GM23338 (cell line): ENCODE measurements around the gene RPL10. TPM values are rescaled to one million over a fixed set of nuclear protein-coding genes. Genes with fewer than 3 reads are reported as not detected.

Experiments used
- ATAC-seq: fragments of 200-7000 bp; cut with Tn5 transposase; 3 replicates; pipeline ENCODE4 v1.9.1; 2020
- DNase-seq: peaks from one replicate; pipeline ENCODE4 v3.0.0-alpha.2; 2015; ENCODE audit warnings: low spot score
- H2AFZ ChIP-seq: fragments of 200-600 bp; sonication (generic); 2 replicates; pipeline ENCODE4 v1.8.0; 2016; ENCODE audit warnings: antibody characterized with exemption, mild to moderate bottlenecking, moderate library complexity
- H3F3A ChIP-seq: fragments of 200-600 bp; sonication (generic); replicated peaks from 2 replicates; pipeline ENCODE4 v1.8.0; 2017; ENCODE audit warnings: antibody characterized with exemption, mixed run types, low read depth
- H3K27ac ChIP-seq: fragments of 200-600 bp; sonication (generic); 2 replicates; pipeline ENCODE4 v1.6.1; 2016; ENCODE audit warnings: low read depth
- H3K27me3 ChIP-seq: fragments of 200-600 bp; sonication (generic); 2 replicates; pipeline ENCODE4 v1.8.0; 2016; ENCODE audit warnings: mild to moderate bottlenecking, mixed run types, moderate library complexity; ENCODE audit not compliant: insufficient read depth
- H3K36me3 ChIP-seq: fragments of 200-600 bp; sonication (generic); 2 replicates; pipeline ENCODE4 v1.8.0; 2016; ENCODE audit warnings: mild to moderate bottlenecking; ENCODE audit not compliant: insufficient read depth
- H3K4me1 ChIP-seq: fragments of 200-600 bp; sonication (generic); 2 replicates; pipeline ENCODE4 v1.8.0; 2016; ENCODE audit warnings: mild to moderate bottlenecking, moderate library complexity; ENCODE audit not compliant: insufficient read depth
- H3K4me2 ChIP-seq: fragments of 200-600 bp; sonication (generic); 2 replicates; pipeline ENCODE4 v1.7.1; 2017; ENCODE audit warnings: mixed run types
- H3K4me3 ChIP-seq: fragments of 200-600 bp; sonication (generic); 2 replicates; pipeline ENCODE4 v1.6.1; 2016; ENCODE audit warnings: mixed run types
- H3K79me2 ChIP-seq: fragments of 200-600 bp; sonication (generic); replicated peaks from 2 replicates; pipeline ENCODE4 v1.8.0; 2017; ENCODE audit warnings: mild to moderate bottlenecking; ENCODE audit not compliant: insufficient read depth
- H3K9me2 ChIP-seq: fragments of 200-600 bp; sonication (generic); 2 replicates; pipeline ENCODE4 v1.8.0; 2017; ENCODE audit not compliant: insufficient read depth
- H4K20me1 ChIP-seq: fragments of 200-600 bp; sonication (generic); replicated peaks from 2 replicates; pipeline ENCODE4 v1.8.0; 2017; ENCODE audit warnings: mild to moderate bottlenecking; ENCODE audit not compliant: insufficient read depth
- H3K27ac Mint-ChIP-seq: 2 replicates; pipeline ENCODE4 v1.8.0; 2020; ENCODE audit warnings: inconsistent platforms, mild to moderate bottlenecking, moderate library complexity, mixed read lengths
- H3K27me3 Mint-ChIP-seq: 3 replicates; pipeline ENCODE4 v1.8.0; 2022; ENCODE audit warnings: low read depth, mild to moderate bottlenecking, moderate library complexity, mixed read lengths, inconsistent platforms; ENCODE audit not compliant: insufficient read depth, poor library complexity
- H3K36me3 Mint-ChIP-seq: 3 replicates; pipeline ENCODE4 v1.8.0; 2021; ENCODE audit warnings: low read depth, mild to moderate bottlenecking, inconsistent platforms, moderate library complexity, mixed read lengths
- H3K4me1 Mint-ChIP-seq: 3 replicates; pipeline ENCODE4 v1.8.0; 2020; ENCODE audit warnings: mild to moderate bottlenecking, inconsistent platforms, mixed read lengths
- H3K4me3 Mint-ChIP-seq: 3 replicates; pipeline ENCODE4 v1.8.0; 2021; ENCODE audit warnings: moderate library complexity, mild to moderate bottlenecking, inconsistent platforms, mixed read lengths
- H3K9me3 Mint-ChIP-seq: 3 replicates; pipeline ENCODE4 v1.8.0; 2020; ENCODE audit warnings: moderate library complexity, mild to moderate bottlenecking, inconsistent platforms, mixed read lengths
- CREB1 ChIP-seq: fragments of 250-450 bp; sonication (Bioruptor Pico); IDR thresholded peaks from 2 replicates; pipeline ENCODE4 v1.5.0; 2020; ENCODE audit warnings: low read depth, mild to moderate bottlenecking, moderate library complexity
- EZH2 ChIP-seq: fragments of 200-600 bp; sonication (generic); IDR thresholded peaks from one replicate; pipeline ENCODE4 v1.8.0; 2017; ENCODE audit warnings: antibody characterized with exemption, mild to moderate bottlenecking, low read depth; ENCODE audit not compliant: unreplicated experiment
- EZH2phosphoT487 ChIP-seq: fragments of 200-600 bp; sonication (generic); IDR thresholded peaks from one replicate; pipeline ENCODE4 v1.8.1; 2018; ENCODE audit warnings: antibody characterized with exemption; ENCODE audit not compliant: unreplicated experiment
- POLR2AphosphoS5 ChIP-seq: IDR thresholded peaks from 2 replicates; pipeline ENCODE4 v1.6.1; 2016; ENCODE audit warnings: antibody characterized with exemption, low read depth
- ZNF114 ChIP-seq: fragments of 250-450 bp; sonication (Bioruptor Pico); IDR thresholded peaks from 2 replicates; pipeline ENCODE4 v1.5.0; 2020; ENCODE audit warnings: mild to moderate bottlenecking, moderate library complexity
- polyA plus RNA-seq: library from polyadenylated mRNA; unstranded; fragments of >200 nt; fragmentation: Nextera tagmentation; extraction: Ambion mirVana; gene quantifications from 2 replicates; pipeline ENCODE4 v1.2.1, GENCODE V29; 2016
- total RNA-seq: library from RNA; depleted of rRNA; stranded (reverse); fragments of >200 nt; shearing (Covaris generic); gene quantifications from 2 replicates; pipeline ENCODE4 v1.2.3, GENCODE V29; 2014
- TF ChIP-seq, protein P1 (sequence below): fragments of 250-450 bp; sonication (Bioruptor Pico); IDR thresholded peaks from 2 replicates; pipeline ENCODE4 v1.5.0; 2020; ENCODE audit warnings: mild to moderate bottlenecking, moderate library complexity
- TF ChIP-seq, protein P2 (sequence below), 2 experiments: fragments of 200-600 bp in 1 of 2; sonication (generic) in 1 of 2; conservative IDR thresholded peaks; 2 replicates each; pipeline versions ENCODE4 v1.5.1 to v1.6.1; 2016 to 2017; ENCODE audit warnings: antibody characterized with exemption in 2 of 2, low read depth in 2 of 2, mild to moderate bottlenecking in 2 of 2, moderate library complexity in 1 of 2

RPL10 gene
- total and polyA plus RNA-seq, 2 experiments from 2014 or later: 1,696 to 4,929 TPM

- TF ChIP-seq, protein P1, sequence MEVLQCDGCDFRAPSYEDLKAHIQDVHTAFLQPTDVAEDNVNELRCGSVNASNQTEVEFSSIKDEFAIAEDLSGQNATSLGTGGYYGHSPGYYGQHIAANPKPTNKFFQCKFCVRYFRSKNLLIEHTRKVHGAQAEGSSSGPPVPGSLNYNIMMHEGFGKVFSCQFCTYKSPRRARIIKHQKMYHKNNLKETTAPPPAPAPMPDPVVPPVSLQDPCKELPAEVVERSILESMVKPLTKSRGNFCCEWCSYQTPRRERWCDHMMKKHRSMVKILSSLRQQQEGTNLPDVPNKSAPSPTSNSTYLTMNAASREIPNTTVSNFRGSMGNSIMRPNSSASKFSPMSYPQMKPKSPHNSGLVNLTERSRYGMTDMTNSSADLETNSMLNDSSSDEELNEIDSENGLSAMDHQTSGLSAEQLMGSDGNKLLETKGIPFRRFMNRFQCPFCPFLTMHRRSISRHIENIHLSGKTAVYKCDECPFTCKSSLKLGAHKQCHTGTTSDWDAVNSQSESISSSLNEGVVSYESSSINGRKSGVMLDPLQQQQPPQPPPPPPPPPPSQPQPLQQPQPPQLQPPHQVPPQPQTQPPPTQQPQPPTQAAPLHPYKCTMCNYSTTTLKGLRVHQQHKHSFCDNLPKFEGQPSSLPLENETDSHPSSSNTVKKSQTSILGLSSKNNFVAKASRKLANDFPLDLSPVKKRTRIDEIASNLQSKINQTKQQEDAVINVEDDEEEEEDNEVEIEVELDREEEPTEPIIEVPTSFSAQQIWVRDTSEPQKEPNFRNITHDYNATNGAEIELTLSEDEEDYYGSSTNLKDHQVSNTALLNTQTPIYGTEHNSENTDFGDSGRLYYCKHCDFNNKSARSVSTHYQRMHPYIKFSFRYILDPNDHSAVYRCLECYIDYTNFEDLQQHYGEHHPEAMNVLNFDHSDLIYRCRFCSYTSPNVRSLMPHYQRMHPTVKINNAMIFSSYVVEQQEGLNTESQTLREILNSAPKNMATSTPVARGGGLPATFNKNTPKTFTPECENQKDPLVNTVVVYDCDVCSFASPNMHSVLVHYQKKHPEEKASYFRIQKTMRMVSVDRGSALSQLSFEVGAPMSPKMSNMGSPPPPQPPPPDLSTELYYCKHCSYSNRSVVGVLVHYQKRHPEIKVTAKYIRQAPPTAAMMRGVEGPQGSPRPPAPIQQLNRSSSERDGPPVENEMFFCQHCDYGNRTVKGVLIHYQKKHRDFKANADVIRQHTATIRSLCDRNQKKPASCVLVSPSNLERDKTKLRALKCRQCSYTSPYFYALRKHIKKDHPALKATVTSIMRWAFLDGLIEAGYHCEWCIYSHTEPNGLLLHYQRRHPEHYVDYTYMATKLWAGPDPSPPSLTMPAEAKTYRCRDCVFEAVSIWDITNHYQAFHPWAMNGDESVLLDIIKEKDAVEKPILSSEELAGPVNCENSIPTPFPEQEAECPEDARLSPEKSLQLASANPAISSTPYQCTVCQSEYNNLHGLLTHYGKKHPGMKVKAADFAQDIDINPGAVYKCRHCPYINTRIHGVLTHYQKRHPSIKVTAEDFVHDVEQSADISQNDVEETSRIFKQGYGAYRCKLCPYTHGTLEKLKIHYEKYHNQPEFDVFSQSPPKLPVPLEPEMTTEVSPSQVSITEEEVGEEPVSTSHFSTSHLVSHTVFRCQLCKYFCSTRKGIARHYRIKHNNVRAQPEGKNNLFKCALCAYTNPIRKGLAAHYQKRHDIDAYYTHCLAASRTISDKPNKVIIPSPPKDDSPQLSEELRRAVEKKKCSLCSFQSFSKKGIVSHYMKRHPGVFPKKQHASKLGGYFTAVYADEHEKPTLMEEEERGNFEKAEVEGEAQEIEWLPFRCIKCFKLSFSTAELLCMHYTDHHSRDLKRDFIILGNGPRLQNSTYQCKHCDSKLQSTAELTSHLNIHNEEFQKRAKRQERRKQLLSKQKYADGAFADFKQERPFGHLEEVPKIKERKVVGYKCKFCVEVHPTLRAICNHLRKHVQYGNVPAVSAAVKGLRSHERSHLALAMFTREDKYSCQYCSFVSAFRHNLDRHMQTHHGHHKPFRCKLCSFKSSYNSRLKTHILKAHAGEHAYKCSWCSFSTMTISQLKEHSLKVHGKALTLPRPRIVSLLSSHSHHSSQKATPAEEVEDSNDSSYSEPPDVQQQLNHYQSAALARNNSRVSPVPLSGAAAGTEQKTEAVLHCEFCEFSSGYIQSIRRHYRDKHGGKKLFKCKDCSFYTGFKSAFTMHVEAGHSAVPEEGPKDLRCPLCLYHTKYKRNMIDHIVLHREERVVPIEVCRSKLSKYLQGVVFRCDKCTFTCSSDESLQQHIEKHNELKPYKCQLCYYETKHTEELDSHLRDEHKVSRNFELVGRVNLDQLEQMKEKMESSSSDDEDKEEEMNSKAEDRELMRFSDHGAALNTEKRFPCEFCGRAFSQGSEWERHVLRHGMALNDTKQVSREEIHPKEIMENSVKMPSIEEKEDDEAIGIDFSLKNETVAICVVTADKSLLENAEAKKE (CRISPR knock-in tag): no peak
- no peak for TF ChIP-seq CREB1 (CRISPR knock-in tag)
- TF ChIP-seq EZH2: no peak
- TF ChIP-seq ZNF114 (CRISPR knock-in tag): no peak
These were observed 46.8 kb upstream of the RPL10 start (continued) for GRCh38 chrX:154351183-154352011.

DNA sequence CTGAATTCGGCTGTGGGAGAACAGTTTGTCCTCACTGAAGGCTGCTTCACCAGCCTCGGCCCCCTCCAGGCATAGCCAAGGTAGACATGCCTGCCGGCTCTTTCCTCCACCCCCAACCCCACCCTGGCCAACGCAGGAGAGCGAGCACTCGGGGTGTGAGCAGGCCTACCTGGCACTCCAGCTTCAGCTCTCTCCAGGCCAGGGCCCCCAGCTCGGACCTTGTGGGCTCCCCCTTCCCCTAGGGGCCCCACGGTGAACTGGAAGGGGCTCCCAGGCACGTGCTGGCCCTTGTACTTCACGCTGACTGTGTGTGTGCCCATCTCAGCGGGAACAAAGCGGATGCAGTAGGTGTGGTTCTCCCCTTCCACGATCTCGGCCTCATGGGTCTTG, 46.2 kb upstream of the RPL10 start:
- no peak overlapping the region for H3K4me2 ChIP-seq
- Mint-ChIP-seq H3K9me3 (no peaks in the 10 kb centered on the region; the same call in 2 of the 3 replicates), H3K36me3 (peaks cover 67% of the 10 kb centered on the region), H3K4me1 (peaks cover 5% of the 10 kb centered on the region; the same call in 2 of the 3 replicates), H3K4me3 (no peak overlapping the region), H3K27ac (no peak overlapping the region), H3K27me3 (peaks cover 8% of the 10 kb centered on the region)
- DNase-seq: no peak
- H3K27me3 ChIP-seq: no peaks in the 10 kb centered on the region
- H3F3A ChIP-seq: peaks cover 10% of the 10 kb centered on the region
- no peaks in the 10 kb centered on the region for H3K79me2 ChIP-seq
- H3K4me1 ChIP-seq: no peaks in the 10 kb centered on the region
- ATAC-seq: no peak
- no peaks in the 10 kb centered on the region for H4K20me1 ChIP-seq
- no peak overlapping the region for H3K27ac ChIP-seq
- peaks cover 14% of the 10 kb centered on the region for H3K36me3 ChIP-seq
- no peaks in the 10 kb centered on the region for H3K9me2 ChIP-seq
- H3K4me3 ChIP-seq: no peak overlapping the region
- no peak overlapping the region for H2AFZ ChIP-seq
- TF ChIP-seq, protein P2, sequence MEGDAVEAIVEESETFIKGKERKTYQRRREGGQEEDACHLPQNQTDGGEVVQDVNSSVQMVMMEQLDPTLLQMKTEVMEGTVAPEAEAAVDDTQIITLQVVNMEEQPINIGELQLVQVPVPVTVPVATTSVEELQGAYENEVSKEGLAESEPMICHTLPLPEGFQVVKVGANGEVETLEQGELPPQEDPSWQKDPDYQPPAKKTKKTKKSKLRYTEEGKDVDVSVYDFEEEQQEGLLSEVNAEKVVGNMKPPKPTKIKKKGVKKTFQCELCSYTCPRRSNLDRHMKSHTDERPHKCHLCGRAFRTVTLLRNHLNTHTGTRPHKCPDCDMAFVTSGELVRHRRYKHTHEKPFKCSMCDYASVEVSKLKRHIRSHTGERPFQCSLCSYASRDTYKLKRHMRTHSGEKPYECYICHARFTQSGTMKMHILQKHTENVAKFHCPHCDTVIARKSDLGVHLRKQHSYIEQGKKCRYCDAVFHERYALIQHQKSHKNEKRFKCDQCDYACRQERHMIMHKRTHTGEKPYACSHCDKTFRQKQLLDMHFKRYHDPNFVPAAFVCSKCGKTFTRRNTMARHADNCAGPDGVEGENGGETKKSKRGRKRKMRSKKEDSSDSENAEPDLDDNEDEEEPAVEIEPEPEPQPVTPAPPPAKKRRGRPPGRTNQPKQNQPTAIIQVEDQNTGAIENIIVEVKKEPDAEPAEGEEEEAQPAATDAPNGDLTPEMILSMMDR (conservative IDR thresholded peaks at IDR 0.05; ENCODE audit: low read depth in 2 of 2): no peak
- no peak for TF ChIP-seq CREB1 (CRISPR knock-in tag)
- no peak for TF ChIP-seq POLR2AphosphoS5
- TF ChIP-seq EZH2phosphoT487: no peak
